Dermis blood vessel endothelial cell (primary cell): Measurements from ENCODE around the gene USP53. TPM values are rescaled to one million over a fixed set of nuclear protein-coding genes. Genes with fewer than 3 reads are reported as not detected.
"Not testable (repeated sequence)": the region's sequence is repeated elsewhere in the genome, so short reads cannot be mapped to it uniquely, and the experiment has no call there.

ENCODE experiments used
- DNase-seq: peaks from one replicate; pipeline ENCODE4 v3.0.0; 2010
- total RNA-seq: library from RNA; depleted of rRNA; stranded (reverse); fragments of >200 nt; gene quantifications from 2 replicates; pipeline ENCODE4 v1.2.3, GENCODE V29; 2014

USP53 gene
- total RNA-seq, 1 donor from 2014 or later: 23.8 TPM

DNA sequence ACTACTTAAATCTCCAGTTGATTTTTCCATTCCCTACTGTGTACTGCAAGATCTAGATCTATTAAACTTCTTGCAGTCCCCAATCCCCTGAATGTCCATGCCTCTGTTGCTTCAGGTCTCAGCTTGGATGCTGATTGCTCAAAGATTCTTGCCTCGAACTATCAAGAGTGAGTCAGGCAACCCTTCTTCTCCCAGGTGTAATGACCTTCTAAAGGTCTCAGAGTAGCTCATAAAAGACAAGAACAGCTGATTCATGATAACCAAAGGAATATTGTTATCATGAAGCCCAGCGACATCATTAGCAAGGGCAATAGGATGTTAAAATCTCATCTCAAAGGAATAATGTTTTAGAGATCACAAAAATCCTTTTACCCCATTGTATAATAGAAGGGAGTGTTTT lies 116.2 kb downstream of the USP53 start:
- DNase-seq: no peak

DNA sequence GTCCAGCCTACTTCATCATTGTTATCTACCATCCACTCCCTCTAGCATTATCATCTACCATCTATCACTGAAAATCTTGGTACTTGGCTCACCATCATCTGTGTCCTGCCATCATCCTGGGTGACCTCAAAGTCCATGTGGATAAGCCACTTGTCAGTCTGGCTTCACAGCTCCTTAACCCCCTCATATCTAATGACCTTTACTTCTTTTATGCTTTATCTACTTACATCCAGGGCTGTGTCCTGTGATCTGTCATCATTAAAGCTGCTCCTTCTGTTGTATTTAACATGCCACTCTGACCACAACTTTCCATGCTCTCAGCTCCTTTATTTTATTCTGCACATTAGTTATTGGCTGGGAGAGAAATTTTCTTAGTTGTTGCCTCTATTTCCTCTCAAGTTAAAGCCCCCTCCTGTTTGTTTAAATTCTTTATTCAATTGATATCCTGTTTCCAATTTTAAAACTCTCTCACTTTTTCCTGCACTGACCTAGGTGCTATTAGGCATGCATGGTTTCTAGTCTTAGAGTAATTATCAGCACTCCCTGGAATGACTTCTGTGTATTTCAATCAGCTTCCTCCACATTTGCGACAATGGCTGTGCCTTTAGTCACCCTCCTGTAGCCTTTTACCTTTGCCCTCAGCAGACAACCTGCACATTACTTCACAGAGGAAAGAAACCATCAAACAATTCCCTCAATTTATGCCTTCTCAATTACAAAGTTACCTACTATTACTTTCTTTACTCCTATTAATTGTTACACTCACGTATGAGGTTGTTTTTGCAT lies 117.5 kb downstream of the USP53 start:
- no peak for DNase-seq

DNA sequence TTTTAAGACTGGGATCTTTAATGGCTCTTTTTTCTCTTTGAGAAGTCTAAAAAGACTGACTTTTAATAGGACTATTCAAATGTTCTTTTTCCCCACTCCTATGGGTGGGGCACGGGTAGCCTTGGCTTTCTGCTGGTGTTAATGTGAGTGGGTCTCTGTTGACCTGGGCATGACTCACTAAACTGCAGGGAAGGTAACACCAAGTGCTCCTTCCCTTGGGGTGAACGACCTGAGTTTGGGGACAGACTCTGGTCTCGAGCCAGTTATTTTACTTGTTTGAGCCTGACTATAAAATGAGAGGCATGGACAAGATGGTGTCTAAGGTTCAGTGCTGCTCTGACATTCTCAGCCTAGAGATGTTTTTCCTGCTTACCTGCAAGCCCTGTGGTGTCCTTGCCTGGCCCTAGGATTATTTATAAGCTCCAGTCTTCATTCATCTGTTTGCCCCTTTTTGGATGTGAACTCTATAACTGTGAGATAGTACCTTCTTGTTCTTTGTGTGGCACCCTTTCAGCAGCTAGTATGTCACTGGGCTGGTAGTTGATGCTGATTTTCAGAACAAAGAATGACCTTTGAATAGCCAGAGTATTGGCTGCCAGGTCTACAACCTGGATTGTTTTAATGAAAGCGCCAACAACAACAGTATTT lies 123.9 kb downstream of the USP53 start:
- DNase-seq: not testable (repeated sequence)

DNA sequence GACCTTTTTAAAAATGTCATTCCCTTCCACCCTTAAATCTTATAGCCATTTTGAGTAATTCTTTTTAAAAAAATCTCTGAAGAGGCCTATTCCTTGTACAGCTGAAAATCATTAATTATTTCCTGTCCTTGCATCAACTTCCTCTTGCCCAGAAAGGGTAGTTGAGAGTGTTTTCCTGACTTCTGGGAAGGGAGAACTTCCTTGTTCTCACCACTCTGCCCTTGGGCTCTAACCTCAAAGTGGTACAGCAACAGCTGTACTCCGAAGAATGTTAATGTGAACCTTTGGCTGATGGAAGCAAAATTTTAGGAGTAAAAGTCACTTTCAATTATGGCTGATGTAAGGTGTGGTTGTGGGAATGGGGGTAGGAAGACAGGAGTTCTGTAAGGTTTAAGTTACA lies 124.5 kb downstream of the USP53 start:
- peak; percentile 60 for DNase-seq

DNA sequence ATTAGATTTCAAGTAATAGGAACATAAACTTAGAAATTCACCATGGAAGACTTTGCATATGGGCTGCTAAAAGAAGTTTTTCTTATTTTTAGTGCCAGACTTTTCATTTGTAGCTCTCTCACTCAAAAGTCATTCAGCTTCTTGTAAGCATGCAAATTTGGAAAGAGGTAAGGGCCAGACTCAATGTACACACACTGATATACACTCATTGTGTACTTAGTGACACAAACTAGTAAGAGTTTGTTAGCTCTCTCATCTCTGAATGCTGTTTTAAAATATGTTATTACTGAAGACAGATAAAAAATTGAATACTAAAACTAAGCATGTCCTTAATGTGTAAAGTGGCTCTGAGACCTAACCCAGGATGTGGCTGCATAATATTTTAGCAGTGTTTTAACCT lies 127.4 kb downstream of the USP53 start:
- DNase-seq: not testable (repeated sequence)

DNA sequence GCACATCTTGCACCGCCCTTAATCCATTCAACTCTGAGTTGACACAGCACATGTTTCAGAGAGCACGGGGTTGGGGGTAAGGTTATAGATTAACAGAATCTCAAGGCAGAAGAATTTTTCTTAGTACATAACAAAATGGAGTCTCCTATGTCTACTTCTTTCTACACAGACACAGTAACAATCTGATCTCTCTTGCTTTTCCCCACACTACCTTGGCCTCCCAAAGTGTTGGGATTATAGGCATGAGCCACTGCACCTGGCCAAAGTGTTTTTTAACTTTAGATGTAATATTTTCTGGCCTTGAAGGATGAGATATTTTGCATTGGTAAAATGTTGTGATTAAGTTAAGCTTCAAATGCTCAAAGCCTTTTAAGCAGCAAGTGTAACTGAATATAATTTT lies 130.8 kb downstream of the USP53 start:
- not testable (repeated sequence) for DNase-seq

Other genes with a start within 250 kb of the USP53 start
- under 0.01 TPM in 1 of 2 replicates, not detected in the other for gene MYOZ2, start 76.9 kb upstream of the USP53 start, total RNA-seq
- gene FABP2, start 109.4 kb downstream of the USP53 start, total RNA-seq: not detected in 2 replicates